ENCODE measurements around the gene OSGIN1. TPM values are rescaled to one million over a fixed set of nuclear protein-coding genes. Genes with fewer than 3 reads are reported as not detected.

Gene OSGIN1
- total RNA-seq, 1 donor, result 4.1 TPM

GRCh38 chr16:83957296-83957855 lies 4.3 kb downstream of the OSGIN1 start:
- peaks cover 12% of the 10 kb centered on the region for H3K27me3 ChIP-seq (ENCODE audit: insufficient read depth, low read length)
- H3K9me3 ChIP-seq (ENCODE audit: low read depth, low read length), result no peaks in the 10 kb centered on the region
- no peak overlapping the region for H3K4me3 ChIP-seq (ENCODE audit: low read length)
- H3K4me1 ChIP-seq (ENCODE audit: insufficient read depth, low read length), result peaks cover 24% of the 10 kb centered on the region

GRCh38 chr16:83958137-83958845 lies 5.3 kb downstream of the OSGIN1 start:
- Histone ChIP-seq H3K4me3 (ENCODE audit: low read length) (no peak overlapping the region), H3K4me1 (ENCODE audit: insufficient read depth, low read length) (peaks cover 15% of the 10 kb centered on the region), H3K27me3 (ENCODE audit: insufficient read depth, low read length) (peaks cover 12% of the 10 kb centered on the region), H3K9me3 (ENCODE audit: low read depth, low read length) (no peaks in the 10 kb centered on the region)

GRCh38 chr16:83958846-83959565 lies 6.0 kb downstream of the OSGIN1 start:
- H3K9me3 ChIP-seq (ENCODE audit: low read depth, low read length), result no peaks in the 10 kb centered on the region
- H3K4me3 ChIP-seq (ENCODE audit: low read length), result no peak overlapping the region
- peaks cover 7% of the 10 kb centered on the region for H3K27me3 ChIP-seq (ENCODE audit: insufficient read depth, low read length)
- H3K4me1 ChIP-seq (ENCODE audit: insufficient read depth, low read length), result peaks cover 8% of the 10 kb centered on the region

- no peak overlapping the region for H3K4me3 ChIP-seq (ENCODE audit: low read length)
- no peaks in the 10 kb centered on the region for H3K4me1 ChIP-seq (ENCODE audit: insufficient read depth, low read length)
- H3K27me3 ChIP-seq (ENCODE audit: insufficient read depth, low read length), result peaks cover under 1% of the 10 kb centered on the region
- no peaks in the 10 kb centered on the region for H3K9me3 ChIP-seq (ENCODE audit: low read depth, low read length)
These were observed 6.8 kb downstream of the OSGIN1 start for GRCh38 chr16:83959656-83960434.

- Histone ChIP-seq H3K4me3 (ENCODE audit: low read length) (no peak overlapping the region), H3K9me3 (ENCODE audit: low read depth, low read length) (no peaks in the 10 kb centered on the region)
These were observed 7.6 kb downstream of the OSGIN1 start for GRCh38 chr16:83960521-83961249.

GRCh38 chr16:83961591-83961990 lies 8.6 kb downstream of the OSGIN1 start:
- H3K4me3 ChIP-seq (ENCODE audit: low read length), result no peak overlapping the region
- no peaks in the 10 kb centered on the region for H3K9me3 ChIP-seq (ENCODE audit: low read depth, low read length)
- H3K4me1 ChIP-seq (ENCODE audit: insufficient read depth, low read length), result no peaks in the 10 kb centered on the region
- H3K27me3 ChIP-seq (ENCODE audit: insufficient read depth, low read length), result no peaks in the 10 kb centered on the region

More at GRCh38 chr16:83960521-83961249, 7.6 kb downstream of the OSGIN1 start:
- H3K4me1 ChIP-seq (ENCODE audit: insufficient read depth, low read length), result no peaks in the 10 kb centered on the region
- H3K27me3 ChIP-seq (ENCODE audit: insufficient read depth, low read length), result no peaks in the 10 kb centered on the region

- Histone ChIP-seq H3K4me1 (ENCODE audit: insufficient read depth, low read length) (no peaks in the 10 kb centered on the region), H3K27me3 (ENCODE audit: insufficient read depth, low read length) (no peaks in the 10 kb centered on the region), H3K4me3 (ENCODE audit: low read length) (no peak overlapping the region), H3K9me3 (ENCODE audit: low read depth, low read length) (no peaks in the 10 kb centered on the region)
These were observed 10.5 kb downstream of the OSGIN1 start for GRCh38 chr16:83963277-83964119.

- H3K4me1 ChIP-seq (ENCODE audit: insufficient read depth, low read length), result no peaks in the 10 kb centered on the region
- peaks cover 2% of the 10 kb centered on the region for H3K27me3 ChIP-seq (ENCODE audit: insufficient read depth, low read length)
- no peak overlapping the region for H3K4me3 ChIP-seq (ENCODE audit: low read length)
- no peaks in the 10 kb centered on the region for H3K9me3 ChIP-seq (ENCODE audit: low read depth, low read length)
These were observed 11.8 kb downstream of the OSGIN1 start for GRCh38 chr16:83964684-83965443.

GRCh38 chr16:83965444-83966152 lies 12.6 kb downstream of the OSGIN1 start:
- Histone ChIP-seq H3K9me3 (ENCODE audit: low read depth, low read length) (no peaks in the 10 kb centered on the region), H3K27me3 (ENCODE audit: insufficient read depth, low read length) (peaks cover 2% of the 10 kb centered on the region), H3K4me1 (ENCODE audit: insufficient read depth, low read length) (no peaks in the 10 kb centered on the region), H3K4me3 (ENCODE audit: low read length) (no peak overlapping the region)

GRCh38 chr16:83966153-83966696 lies 13.2 kb downstream of the OSGIN1 start:
- no peaks in the 10 kb centered on the region for H3K9me3 ChIP-seq (ENCODE audit: low read depth, low read length)
- H3K4me3 ChIP-seq (ENCODE audit: low read length), result no peak overlapping the region
- H3K27me3 ChIP-seq (ENCODE audit: insufficient read depth, low read length), result peaks cover 2% of the 10 kb centered on the region
- no peaks in the 10 kb centered on the region for H3K4me1 ChIP-seq (ENCODE audit: insufficient read depth, low read length)

GRCh38 chr16:83967091-83967490 lies 14.1 kb downstream of the OSGIN1 start:
- Histone ChIP-seq H3K9me3 (ENCODE audit: low read depth, low read length) (no peaks in the 10 kb centered on the region), H3K4me1 (ENCODE audit: insufficient read depth, low read length) (no peaks in the 10 kb centered on the region), H3K4me3 (ENCODE audit: low read length) (no peak overlapping the region), H3K27me3 (ENCODE audit: insufficient read depth, low read length) (peaks cover 2% of the 10 kb centered on the region)

GRCh38 chr16:83967838-83968305 lies 14.8 kb downstream of the OSGIN1 start, which contains the start of gene NECAB2:
Gene NECAB2, plus strand, starts transcription at chr16:83968244. Its CDS starts 405 bp downstream, at chr16:83968649.
- Histone ChIP-seq H3K9me3 (ENCODE audit: low read depth, low read length) (no peaks in the 10 kb centered on the region), H3K4me3 (ENCODE audit: low read length) (no peak within 1 kb of the TSS), H3K4me1 (ENCODE audit: insufficient read depth, low read length) (no peaks in the 10 kb centered on the region), H3K27me3 (ENCODE audit: insufficient read depth, low read length) (peaks cover 2% of the 10 kb centered on the region)

All from mononuclear cell (primary cell).